Chondrocyte (in vitro differentiated cells): ENCODE data around the gene FMNL2. TPM values are rescaled to one million over a fixed set of nuclear protein-coding genes. Genes with fewer than 3 reads are reported as not detected.
A peak's percentile ranks its signal among the peaks of the same experiment; 100 is the strongest.

Experiments
- DNase-seq: peaks from one replicate; pipeline ENCODE4 v3.0.0; 2021; ENCODE audit warnings: mixed read lengths, low spot score
- H3K27ac Mint-ChIP-seq: one replicate; pipeline ENCODE4 v1.8.0; 2021; ENCODE audit warnings: mild to moderate bottlenecking, moderate library complexity, mixed read lengths; ENCODE audit not compliant: unreplicated experiment
- H3K27me3 Mint-ChIP-seq: 2 replicates; pipeline ENCODE4 v1.8.0; 2021; ENCODE audit warnings: low read depth, mixed read lengths
- H3K36me3 Mint-ChIP-seq: 2 replicates; pipeline ENCODE4 v1.8.0; 2021; ENCODE audit warnings: low read depth, mixed read lengths
- H3K4me1 Mint-ChIP-seq: 2 replicates; pipeline ENCODE4 v1.8.0; 2021; ENCODE audit warnings: low read depth, mild to moderate bottlenecking, mixed read lengths
- H3K4me3 Mint-ChIP-seq: one replicate; pipeline ENCODE4 v1.8.0; 2021; ENCODE audit warnings: mild to moderate bottlenecking, moderate library complexity, mixed read lengths; ENCODE audit not compliant: unreplicated experiment
- H3K9me3 Mint-ChIP-seq: 2 replicates; pipeline ENCODE4 v1.8.0; 2021; ENCODE audit warnings: low read depth, mixed read lengths
- CTCF ChIP-seq: fragments of 200-600 bp; sonication (generic); IDR thresholded peaks from 2 replicates; pipeline ENCODE4 v1.5.0; 2021; ENCODE audit warnings: antibody characterized with exemption, mild to moderate bottlenecking, moderate library complexity
- total RNA-seq: library from RNA; stranded (reverse); gene quantifications from 3 replicates; pipeline ENCODE4 v1.2.1, GENCODE V29; 2021

The FMNL2 gene
- total RNA-seq, 1 donor from 2014 or later = 33.9 TPM

- no peaks in the 10 kb centered on the region for H3K27me3 Mint-ChIP-seq
Observed at GRCh38 chr2:152390837-152391236, 55.9 kb downstream of the FMNL2 start.

GRCh38 chr2:152391318-152391717, 56.3 kb downstream of the FMNL2 start:
- peaks cover 3% of the 10 kb centered on the region for H3K36me3 Mint-ChIP-seq

More at GRCh38 chr2:152390837-152391236, 55.9 kb downstream of the FMNL2 start:
- no peak for DNase-seq
- Mint-ChIP-seq H3K4me3 (no peak overlapping the region), H3K4me1 (peaks cover 39% of the 10 kb centered on the region), H3K27ac (no peak overlapping the region), H3K36me3 (peaks cover 3% of the 10 kb centered on the region), H3K9me3 (no peaks in the 10 kb centered on the region)
- TF ChIP-seq CTCF = no peak

GRCh38 chr2:152393377-152393776, 58.4 kb downstream of the FMNL2 start:
- H3K36me3 Mint-ChIP-seq = peaks cover 3% of the 10 kb centered on the region
- H3K27me3 Mint-ChIP-seq = no peaks in the 10 kb centered on the region
- peaks cover 55% of the 10 kb centered on the region for H3K4me1 Mint-ChIP-seq
- H3K4me3 Mint-ChIP-seq = no peak overlapping the region
- H3K9me3 Mint-ChIP-seq = no peaks in the 10 kb centered on the region
- no peak overlapping the region for H3K27ac Mint-ChIP-seq
- no peak for DNase-seq
- no peak for TF ChIP-seq CTCF

More at GRCh38 chr2:152391318-152391717, 56.3 kb downstream of the FMNL2 start:
- no peak for TF ChIP-seq CTCF
- H3K4me3 Mint-ChIP-seq = no peak overlapping the region
- no peaks in the 10 kb centered on the region for H3K27me3 Mint-ChIP-seq
- no peak overlapping the region for H3K27ac Mint-ChIP-seq
- no peak for DNase-seq
- H3K4me1 Mint-ChIP-seq = peaks cover 42% of the 10 kb centered on the region
- no peaks in the 10 kb centered on the region for H3K9me3 Mint-ChIP-seq

GRCh38 chr2:152394326-152394725, 59.4 kb downstream of the FMNL2 start:
- H3K27me3 Mint-ChIP-seq = no peaks in the 10 kb centered on the region
- no peak for TF ChIP-seq CTCF
- no peak for DNase-seq
- H3K4me1 Mint-ChIP-seq = peaks cover 64% of the 10 kb centered on the region
- H3K27ac Mint-ChIP-seq = no peak overlapping the region
- H3K4me3 Mint-ChIP-seq = no peak overlapping the region
- peaks cover 3% of the 10 kb centered on the region for H3K36me3 Mint-ChIP-seq
- no peaks in the 10 kb centered on the region for H3K9me3 Mint-ChIP-seq

- no peak for DNase-seq
- Mint-ChIP-seq H3K27ac (peak overlapping the region; percentile 52), H3K4me1 (peaks cover 69% of the 10 kb centered on the region), H3K27me3 (no peaks in the 10 kb centered on the region), H3K36me3 (no peaks in the 10 kb centered on the region), H3K9me3 (no peaks in the 10 kb centered on the region), H3K4me3 (no peak overlapping the region)
- TF ChIP-seq CTCF = no peak
Observed at GRCh38 chr2:152395103-152395502, 60.1 kb downstream of the FMNL2 start.
